ENCODE measurements around the gene ZNF883. TPM values are rescaled to one million over a fixed set of nuclear protein-coding genes. Genes with fewer than 3 reads are reported as not detected.

The ZNF883 gene
- polyA plus RNA-seq, 1 of the 3 experiments (the other 2 are of a cell fraction): 2.0 TPM

- POLR2A ChIA-PET: interaction anchor here (1.0 kb wide), 1 partner anchor 9 kb away, joined by 3 read pairs; no protein-coding TSS in a partner anchor
- TF ChIP-seq YY1 (IDR thresholded peaks at IDR 0.05; ENCODE audit: low read depth) (peak; percentile 100), NFIC (IDR thresholded peaks at IDR 0.05; ENCODE audit: borderline replicate concordance) (peak; percentile 13; the same call in 1 of the 2 replicates), IRF3 (IDR thresholded peaks at IDR 0.05; ENCODE audit: low read depth, low read length) (no peak), POLR2AphosphoS5 (IDR thresholded peaks at IDR 0.05; ENCODE audit: low read depth, low read length) (peak; percentile 93), RCOR1 (IDR thresholded peaks at IDR 0.05; ENCODE audit: low read length) (peak; percentile 43), GABPA (IDR thresholded peaks at IDR 0.05; ENCODE audit: low read depth) (peak; percentile 83), ELF1 (IDR thresholded peaks at IDR 0.05) (peak; percentile 83), CHD2 (IDR thresholded peaks at IDR 0.05; ENCODE audit: low read length, partially characterized antibody) (peak; percentile 90), EP300 (IDR thresholded peaks at IDR 0.05; ENCODE audit: borderline replicate concordance in 1 of 2, low read depth in 1 of 2, low read length in 1 of 2) (peak in 1 of 2 experiments; percentile 17; a peak in 2 of 4 replicates), MXI1 (IDR thresholded peaks at IDR 0.05; ENCODE audit: low read depth, low read length) (peak; percentile 57), RXRA (IDR thresholded peaks at IDR 0.05; ENCODE audit: borderline replicate concordance, low read depth) (no peak), MAX (IDR thresholded peaks at IDR 0.05; ENCODE audit: low read depth) (no peak)
- H3K36me3 ChIP-seq (replicated peaks in 1 of 2; ENCODE audit: control insufficient read depth in 1 of 2, insufficient read depth in 2 of 2, low read length in 1 of 2): no peaks in the 10 kb centered on the region
These were observed 44.5 kb upstream of the ZNF883 start, which contains the start of gene ZFP37 for GRCh38 chr9:113056191-113057106. TSS of gene ZFP37 (minus strand) at chr9:113056724. CDS start at chr9:113056688, 36 bp downstream.

GRCh38 chr9:113042884-113043657 lies 31.1 kb upstream of the ZNF883 start:
- WGBS (ENCODE audit: low lambda C conversion rate): 92% methylated on average over 4 of the region's 4 CpGs
- no peak for DNase-seq
- no peak overlapping the region for H2AFZ ChIP-seq (ENCODE audit: low read depth)
- POLR2A ChIA-PET: no interaction called here
- H3K79me2 ChIP-seq (ENCODE audit: insufficient read depth): no peaks in the 10 kb centered on the region; the same call in 1 of the 2 replicates
- peaks cover 40 to 52% of the 10 kb centered on the region in 2 experiments for H3K36me3 ChIP-seq (replicated peaks in 1 of 2; ENCODE audit: control insufficient read depth in 1 of 2, insufficient read depth in 2 of 2, low read length in 1 of 2)
- no peak overlapping the region; a peak in 1 of 4 replicates for H3K4me3 ChIP-seq (ENCODE audit: low read depth in 2 of 2, low read length in 1 of 2)
- no peak overlapping the region for H3K9ac ChIP-seq
- CTCF ChIA-PET: interaction anchor here (0.6 kb wide), 1 partner anchor 14 kb away, joined by 3 read pairs; no protein-coding TSS in a partner anchor
- no peaks in the 10 kb centered on the region for H3K4me1 ChIP-seq (ENCODE audit: control insufficient read depth in 1 of 2, insufficient read depth in 2 of 2, low read depth in 1 of 2, low read length in 1 of 2)
- H3K9me2 ChIP-seq: no peaks in the 10 kb centered on the region
- H4K20me1 ChIP-seq (ENCODE audit: insufficient read depth): no peaks in the 10 kb centered on the region
- no peaks in the 10 kb centered on the region for H3F3A ChIP-seq (replicated peaks; ENCODE audit: insufficient read depth)
- H3K27ac ChIP-seq (ENCODE audit: low read depth in 2 of 2, low read length in 1 of 2): no peak overlapping the region
- no peaks in the 10 kb centered on the region for H3K27me3 ChIP-seq (ENCODE audit: insufficient read depth)
- H3K9me3 ChIP-seq: peaks cover 54% of the 10 kb centered on the region
- no peak overlapping the region for H3K4me2 ChIP-seq
- TF ChIP-seq GATA2 (CRISPR knock-in tag; IDR thresholded peaks at IDR 0.05): no peak
- no peak for TF ChIP-seq MXI1 (IDR thresholded peaks at IDR 0.05; ENCODE audit: low read depth, low read length)
- no peak for TF ChIP-seq PBX3 (IDR thresholded peaks at IDR 0.05)
- no peak for TF ChIP-seq FOXJ3 (CRISPR knock-in tag; IDR thresholded peaks at IDR 0.05)
- no peak for TF ChIP-seq USF1 (IDR thresholded peaks at IDR 0.05; ENCODE audit: borderline replicate concordance, low read depth)
- TF ChIP-seq RFX5 (IDR thresholded peaks at IDR 0.05; ENCODE audit: low read length): no peak
- TF ChIP-seq EZH2phosphoT487 (IDR thresholded peaks at IDR 0.05; ENCODE audit: borderline replicate concordance, low read depth): no peak
- no peak for TF ChIP-seq CHD2 (IDR thresholded peaks at IDR 0.05; ENCODE audit: low read length, partially characterized antibody)

More at GRCh38 chr9:113056191-113057106, 44.5 kb upstream of the ZNF883 start, which contains the start of gene ZFP37:
- CTCF ChIA-PET: interaction anchor here (0.6 to 1.3 kb wide), 2 partner anchors 14 to 56 kb away, joined by 3 to 4 read pairs; no protein-coding TSS in a partner anchor
- peak within 1 kb of the TSS; percentile 77 for H3K9ac ChIP-seq
- peak within 1 kb of the TSS; percentile 63 to 80 for H3K4me3 ChIP-seq (ENCODE audit: low read depth in 2 of 2, low read length in 1 of 2)
- no peaks in the 10 kb centered on the region for H4K20me1 ChIP-seq (ENCODE audit: insufficient read depth)
- peak; percentile 93 for DNase-seq
- peaks cover 1% of the 10 kb centered on the region; the same call in 1 of the 2 replicates for H3K27me3 ChIP-seq (ENCODE audit: insufficient read depth)
- H3K9me3 ChIP-seq: no peaks in the 10 kb centered on the region
- H3K79me2 ChIP-seq (ENCODE audit: insufficient read depth): peaks cover 7% of the 10 kb centered on the region
- no peaks in the 10 kb centered on the region for H3F3A ChIP-seq (replicated peaks; ENCODE audit: insufficient read depth)
- no peaks in the 10 kb centered on the region for H3K9me2 ChIP-seq
- peak within 1 kb of the TSS; percentile 64 for H3K4me2 ChIP-seq
- peak within 1 kb of the TSS; percentile 59 to 82 for H3K27ac ChIP-seq (ENCODE audit: low read depth in 2 of 2, low read length in 1 of 2)
- H2AFZ ChIP-seq (ENCODE audit: low read depth): peak within 1 kb of the TSS; percentile 98
- 0 out of 4 replicates have a peak, but pooled peaks cover 0 to 2% of the 10 kb centered on the region in 2 experiments for H3K4me1 ChIP-seq (ENCODE audit: control insufficient read depth in 1 of 2, insufficient read depth in 2 of 2, low read depth in 1 of 2, low read length in 1 of 2)
- WGBS (ENCODE audit: low lambda C conversion rate): 3% methylated on average over 43 of the region's 62 CpGs

Data from SK-N-SH (cell line).